OCI-M2 (cell line): Measurements from ENCODE around the gene CROCC2.

ENCODE experiments used
- DNase-seq: peaks from one replicate; lab custom pipeline; 2025; ENCODE audit not compliant: unreplicated experiment; lab: John Stamatoyannopoulos, UW

CROCC2 gene

DNA sequence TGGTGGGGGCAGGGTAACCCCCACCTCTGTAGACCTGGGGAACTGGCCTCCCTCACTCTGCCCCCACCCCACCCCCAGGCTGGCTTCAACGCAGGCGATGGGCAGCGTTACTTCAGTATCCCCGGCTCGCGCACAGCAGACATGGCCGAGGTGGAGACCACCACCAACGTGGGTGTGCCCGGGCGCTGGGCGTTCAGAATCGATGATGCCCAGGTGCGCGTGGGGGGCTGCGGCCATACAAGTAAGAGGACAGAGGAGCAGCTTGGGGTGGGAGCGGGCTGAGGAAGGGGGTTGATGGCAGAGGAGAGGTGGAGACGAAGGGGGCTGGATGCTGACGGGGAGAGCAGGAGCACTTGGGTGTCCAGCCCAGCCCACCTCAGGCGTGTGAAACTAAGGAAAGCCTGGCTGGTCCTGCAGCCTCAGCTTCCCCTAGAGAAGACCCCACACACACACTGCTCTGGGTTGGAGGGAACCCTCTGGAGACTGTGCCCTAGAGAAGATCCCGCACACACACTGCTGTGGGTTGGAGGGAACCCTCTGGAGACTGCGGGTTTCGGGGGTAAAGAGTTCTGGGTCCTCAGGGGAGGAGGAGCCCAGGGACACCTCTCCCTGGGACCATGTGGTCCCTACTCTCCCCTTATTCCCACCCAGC, 128.5 kb downstream of the CROCC2 start:
- no peak for DNase-seq

DNA sequence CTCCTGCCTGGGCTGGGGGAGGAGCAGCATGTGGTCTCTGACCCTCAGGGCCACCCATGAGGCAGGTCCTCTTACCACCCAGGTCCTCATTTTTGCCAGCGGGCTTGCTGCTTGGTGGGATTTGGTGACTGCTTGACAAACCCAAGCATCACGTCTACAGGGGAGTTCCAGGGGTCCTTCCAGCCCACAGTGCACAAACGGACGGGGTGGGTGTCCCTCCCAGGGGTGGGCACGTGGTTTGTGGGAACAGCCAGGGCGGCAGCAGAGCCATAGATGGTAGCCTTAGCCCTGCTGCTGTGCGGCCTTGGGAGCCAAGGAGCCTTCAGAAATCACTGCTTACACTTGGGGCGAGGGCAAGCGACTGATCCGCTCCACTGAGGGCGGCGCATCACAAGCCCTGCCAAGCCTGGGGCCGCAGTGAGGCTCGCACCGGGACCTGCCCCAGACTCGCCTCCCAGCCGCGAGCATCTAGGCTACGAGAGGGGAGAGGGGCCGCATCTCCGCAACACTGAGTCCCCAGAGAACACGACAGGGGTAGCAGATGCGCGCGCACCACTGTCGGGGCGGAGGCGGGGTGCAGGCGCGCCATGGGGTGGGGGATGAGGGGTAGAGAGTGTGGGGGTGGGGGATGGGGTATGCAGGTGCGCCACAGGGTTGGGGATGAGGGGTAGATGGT, 129.1 kb downstream of the CROCC2 start:
- DNase-seq, result no peak

GRCh38 chr2:241035818-241036396, 129.8 kb downstream of the CROCC2 start:
- no peak for DNase-seq

DNA sequence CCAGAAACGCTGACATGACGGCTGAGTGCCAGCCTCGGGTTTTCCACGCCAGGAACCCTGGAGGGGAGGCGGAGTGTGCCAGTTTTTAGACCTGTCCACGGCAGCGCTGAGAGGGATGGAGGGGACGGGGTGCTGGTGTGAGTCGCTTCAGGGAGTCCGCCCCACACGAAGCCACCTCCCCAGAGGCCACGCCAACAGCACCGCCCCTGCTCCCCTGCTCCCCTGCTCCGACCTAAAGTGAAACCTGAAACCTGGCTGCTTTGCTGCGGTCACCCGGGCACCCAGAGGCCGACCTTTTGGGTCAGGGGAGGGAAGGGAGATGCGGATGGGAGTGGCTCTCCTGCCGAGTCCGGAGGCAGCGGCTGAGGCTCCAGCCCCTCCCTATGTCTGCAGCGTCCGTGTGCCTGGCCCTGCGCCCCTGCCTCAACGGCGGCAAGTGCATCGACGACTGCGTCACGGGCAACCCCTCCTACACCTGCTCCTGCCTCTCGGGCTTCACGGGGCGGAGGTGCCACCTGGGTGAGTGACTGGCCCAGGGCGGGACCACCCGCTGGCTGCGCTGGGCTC, 130.3 kb downstream of the CROCC2 start:
- DNase-seq, result no peak

DNA sequence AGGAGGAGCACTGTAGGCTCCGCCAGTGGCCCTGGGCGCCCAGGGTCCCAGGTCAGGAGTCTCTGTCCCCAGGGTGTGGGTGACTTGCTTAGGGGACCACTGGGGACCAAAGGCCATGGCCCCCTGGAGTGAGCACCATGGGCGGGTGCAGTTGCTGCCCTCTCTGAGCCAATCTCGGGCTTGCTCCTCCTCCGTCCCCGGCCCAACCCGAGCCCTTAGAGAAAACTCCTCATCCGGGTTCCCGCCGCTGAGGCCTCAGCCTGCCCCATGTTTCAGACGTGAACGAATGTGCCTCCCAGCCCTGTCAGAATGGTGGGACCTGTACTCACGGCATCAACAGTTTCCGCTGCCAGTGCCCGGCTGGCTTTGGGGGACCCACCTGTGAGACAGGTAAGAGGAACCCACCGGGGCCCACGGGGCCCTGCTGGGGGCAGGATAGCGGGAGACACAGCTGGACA, 130.9 kb downstream of the CROCC2 start:
- no peak for DNase-seq

GRCh38 chr2:241037498-241037897, 131.4 kb downstream of the CROCC2 start:
- DNase-seq, result no peak

GRCh38 chr2:241038374-241039180, 132.4 kb downstream of the CROCC2 start:
- no peak for DNase-seq

DNA sequence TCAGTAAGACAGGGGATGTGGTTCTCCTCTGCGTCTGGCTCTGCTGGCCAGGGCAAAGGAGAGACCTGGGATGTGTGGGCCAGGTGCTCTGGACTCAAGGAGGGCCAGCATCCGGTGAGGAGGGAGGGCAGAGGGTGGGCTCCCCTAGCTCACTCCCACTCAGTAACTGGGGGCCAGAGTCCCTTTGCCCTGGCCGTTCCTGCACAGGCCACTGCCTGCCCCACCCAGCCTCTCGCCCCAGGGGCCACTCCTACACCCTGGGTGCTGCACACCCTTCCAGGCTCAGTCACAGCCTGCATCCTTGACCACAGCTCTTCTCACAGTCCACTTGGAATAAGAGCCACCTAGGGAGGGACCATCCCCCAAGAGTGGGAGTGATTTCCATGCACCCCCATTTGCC, 133.3 kb downstream of the CROCC2 start:
- no peak for DNase-seq

GRCh38 chr2:241040081-241040803, 134.1 kb downstream of the CROCC2 start:
- DNase-seq, result no peak

- no peak for DNase-seq
Observed at GRCh38 chr2:241041589-241042158, 135.5 kb downstream of the CROCC2 start.
